Caco-2 (cell line): ENCODE results near the gene FAM9B. TPM values are rescaled to one million over a fixed set of nuclear protein-coding genes. Genes with fewer than 3 reads are reported as not detected.

Experiments used
- Bru-seq: library from RNA; stranded (reverse); fragments of 400-500 nt; gene quantifications from one replicate; lab custom pipeline; 2021; lab: Mats Ljungman, UMichigan
- BruChase-seq, 2 experiments: library from RNA; stranded (reverse); fragments of 400-500 nt; gene quantifications; one replicate each; lab custom pipeline; 2021; lab: Mats Ljungman, UMichigan
- BruUV-seq: library from RNA; stranded (reverse); fragments of 400-500 nt; replicated peaks from 2 replicates; lab custom pipeline; 2021; lab: Mats Ljungman, UMichigan
- CTCF ChIA-PET: fragments of 300-600 bp; sonication (Branson Sonifier 250); formaldehyde crosslinking; loops from one replicate; lab custom pipeline; 2022; ENCODE audit warnings: antibody characterized with exemption; lab: Charles Lee
- POLR2A ChIA-PET: fragments of 300-600 bp; sonication (Branson Sonifier 250); formaldehyde crosslinking; loops from one replicate; lab custom pipeline; 2022; ENCODE audit warnings: antibody characterized with exemption; lab: Charles Lee
- DNase-seq, 2 experiments: peaks; one replicate each; pipeline versions ENCODE4 v3.0.0 to v3.0.0-alpha.2; 2020 to 2022
- H3K27me3 ChIP-seq: replicated peaks from 2 replicates; pipeline ENCODE4 v1.6.0; 2011; ENCODE audit warnings: low read length; ENCODE audit not compliant: control insufficient read depth, insufficient read depth
- H3K36me3 ChIP-seq: 2 replicates; pipeline ENCODE4 v1.5.1; 2011; ENCODE audit warnings: low read length; ENCODE audit not compliant: control insufficient read depth, insufficient read depth
- H3K4me1 ChIP-seq: fragments of 250-450 bp; sonication (Bioruptor Pico); 2 replicates; pipeline ENCODE4 v1.5.1; 2020; ENCODE audit warnings: mild to moderate bottlenecking
- H3K4me3 ChIP-seq: 2 replicates; pipeline ENCODE4 v1.5.1; 2011; ENCODE audit warnings: low read depth, mild to moderate bottlenecking, control low read depth, low read length
- H3K9me3 ChIP-seq: fragments of 250-450 bp; sonication (Bioruptor Pico); 2 replicates; pipeline ENCODE4 v1.5.1; 2020; ENCODE audit warnings: mild to moderate bottlenecking, moderate library complexity
- H3K27ac Mint-ChIP-seq: one replicate; pipeline ENCODE4 v1.8.0; 2022; ENCODE audit warnings: mixed read lengths; ENCODE audit not compliant: unreplicated experiment
- H3K27me3 Mint-ChIP-seq: one replicate; pipeline ENCODE4 v1.8.0; 2022; ENCODE audit warnings: mixed read lengths; ENCODE audit not compliant: insufficient read depth, unreplicated experiment
- H3K36me3 Mint-ChIP-seq: one replicate; pipeline ENCODE4 v1.8.0; 2022; ENCODE audit warnings: mild to moderate bottlenecking, mixed read lengths; ENCODE audit not compliant: insufficient read depth, unreplicated experiment
- H3K4me1 Mint-ChIP-seq: one replicate; pipeline ENCODE4 v1.8.0; 2022; ENCODE audit warnings: low read depth, mixed read lengths; ENCODE audit not compliant: unreplicated experiment
- H3K4me3 Mint-ChIP-seq: one replicate; pipeline ENCODE4 v1.8.0; 2022; ENCODE audit warnings: mild to moderate bottlenecking, moderate library complexity, mixed read lengths; ENCODE audit not compliant: unreplicated experiment
- H3K9me3 Mint-ChIP-seq: one replicate; pipeline ENCODE4 v1.8.0; 2022; ENCODE audit warnings: mixed read lengths; ENCODE audit not compliant: unreplicated experiment
- intact Hi-C: fragments of 100-400 bp; cut with micrococcal nuclease; formaldehyde crosslinking; loops from one replicate; pipeline ENCODE4 v1.10.0; 2022; ENCODE audit not compliant: unreplicated experiment
- long read RNA-seq: library from polyadenylated mRNA; stranded (forward); transcript quantifications from one replicate; pipeline ENCODE4 v2.0.0, GENCODE V29; 2022
- total RNA-seq: library from RNA; stranded (reverse); gene quantifications from 2 replicates; pipeline ENCODE4 v1.2.3, GENCODE V29; 2022
- TF ChIP-seq, protein P1 (sequence below), 2 experiments: fragments of 200-600 bp in 1 of 2; IDR thresholded peaks; 1 replicate in 1 of 2; 2 replicates in 1 of 2; pipeline versions ENCODE4 v1.5.1 to v1.8.0; 2011 to 2022; ENCODE audit warnings: antibody characterized with exemption in 1 of 2, control low read depth in 1 of 2, inconsistent platforms in 1 of 2, low read depth in 1 of 2, low read length in 1 of 2, mild to moderate bottlenecking in 1 of 2, moderate library complexity in 1 of 2; ENCODE audit not compliant: insufficient read depth in 1 of 2, severe bottlenecking in 1 of 2, unreplicated experiment in 1 of 2

Gene FAM9B
- total RNA-seq: not detected in 2 replicates
- Bru-seq, nascent RNA: not detected
- percentile 8 among the genes with signal in this experiment for BruChase-seq, experiment 1, labeled RNA remaining after a 2-hour chase
- percentile 12 among the genes with signal in this experiment for BruChase-seq, experiment 2, labeled RNA remaining after a 6-hour chase
- long read RNA-seq: 0 reads

GRCh38 chrX:9033989-9034388 lies at the start of gene FAM9B:
TSS of gene FAM9B (minus strand) at chrX:9034127. CDS start at chrX:9032986, 1,141 bp downstream.
- no peaks in the 10 kb centered on the region for H3K36me3 ChIP-seq
- TF ChIP-seq, protein P1, sequence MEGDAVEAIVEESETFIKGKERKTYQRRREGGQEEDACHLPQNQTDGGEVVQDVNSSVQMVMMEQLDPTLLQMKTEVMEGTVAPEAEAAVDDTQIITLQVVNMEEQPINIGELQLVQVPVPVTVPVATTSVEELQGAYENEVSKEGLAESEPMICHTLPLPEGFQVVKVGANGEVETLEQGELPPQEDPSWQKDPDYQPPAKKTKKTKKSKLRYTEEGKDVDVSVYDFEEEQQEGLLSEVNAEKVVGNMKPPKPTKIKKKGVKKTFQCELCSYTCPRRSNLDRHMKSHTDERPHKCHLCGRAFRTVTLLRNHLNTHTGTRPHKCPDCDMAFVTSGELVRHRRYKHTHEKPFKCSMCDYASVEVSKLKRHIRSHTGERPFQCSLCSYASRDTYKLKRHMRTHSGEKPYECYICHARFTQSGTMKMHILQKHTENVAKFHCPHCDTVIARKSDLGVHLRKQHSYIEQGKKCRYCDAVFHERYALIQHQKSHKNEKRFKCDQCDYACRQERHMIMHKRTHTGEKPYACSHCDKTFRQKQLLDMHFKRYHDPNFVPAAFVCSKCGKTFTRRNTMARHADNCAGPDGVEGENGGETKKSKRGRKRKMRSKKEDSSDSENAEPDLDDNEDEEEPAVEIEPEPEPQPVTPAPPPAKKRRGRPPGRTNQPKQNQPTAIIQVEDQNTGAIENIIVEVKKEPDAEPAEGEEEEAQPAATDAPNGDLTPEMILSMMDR (IDR thresholded peaks at IDR 0.05; ENCODE audit: insufficient read depth in 1 of 2, low read depth in 1 of 2, low read length in 1 of 2, severe bottlenecking in 1 of 2, unreplicated experiment in 1 of 2): no peak
- Mint-ChIP-seq H3K9me3 (no peaks in the 10 kb centered on the region), H3K4me1 (no peaks in the 10 kb centered on the region), H3K4me3 (no peak within 1 kb of the TSS), H3K27me3 (no peaks in the 10 kb centered on the region), H3K36me3 (no peaks in the 10 kb centered on the region), H3K27ac (no peak within 1 kb of the TSS)
- ChIA-PET CTCF (no interaction called here), POLR2A (no interaction called here)
- no peaks in the 10 kb centered on the region for H3K9me3 ChIP-seq
- no peak for DNase-seq
- H3K4me1 ChIP-seq: no peaks in the 10 kb centered on the region
- BruUV-seq: no TSS peak
- no peak within 1 kb of the TSS for H3K4me3 ChIP-seq
- H3K27me3 ChIP-seq: no peaks in the 10 kb centered on the region
- intact Hi-C loops: no loop called here

GRCh38 chrX:9081271-9081670 lies 47.3 kb upstream of the FAM9B start:
- intact Hi-C loops: no loop called here
- Mint-ChIP-seq H3K36me3 (no peaks in the 10 kb centered on the region), H3K27ac (no peak overlapping the region), H3K4me1 (no peaks in the 10 kb centered on the region), H3K9me3 (no peaks in the 10 kb centered on the region), H3K4me3 (no peak overlapping the region), H3K27me3 (peaks cover 3% of the 10 kb centered on the region)
- Histone ChIP-seq H3K36me3 (no peaks in the 10 kb centered on the region), H3K27me3 (no peaks in the 10 kb centered on the region), H3K4me1 (no peaks in the 10 kb centered on the region), H3K4me3 (no peak overlapping the region), H3K9me3 (no peaks in the 10 kb centered on the region)
- DNase-seq: no peak
- POLR2A ChIA-PET: no interaction called here
- CTCF ChIA-PET: no interaction called here
- no TSS peak for BruUV-seq
- TF ChIP-seq, protein P1 (IDR thresholded peaks at IDR 0.05; ENCODE audit: insufficient read depth in 1 of 2, low read depth in 1 of 2, low read length in 1 of 2, severe bottlenecking in 1 of 2, unreplicated experiment in 1 of 2): no peak

GRCh38 chrX:9074326-9074725 lies 40.4 kb upstream of the FAM9B start:
- POLR2A ChIA-PET: no interaction called here
- H3K4me1 Mint-ChIP-seq: no peaks in the 10 kb centered on the region
- Histone ChIP-seq H3K36me3 (no peaks in the 10 kb centered on the region), H3K4me3 (no peak overlapping the region), H3K4me1 (no peaks in the 10 kb centered on the region), H3K9me3 (no peaks in the 10 kb centered on the region), H3K27me3 (no peaks in the 10 kb centered on the region)
- no peaks in the 10 kb centered on the region for H3K9me3 Mint-ChIP-seq
- H3K4me3 Mint-ChIP-seq: no peak overlapping the region
- DNase-seq: no peak
- H3K27me3 Mint-ChIP-seq: peaks cover 6% of the 10 kb centered on the region
- CTCF ChIA-PET: no interaction called here
- no peak overlapping the region for H3K27ac Mint-ChIP-seq
- TF ChIP-seq, protein P1 (IDR thresholded peaks at IDR 0.05; ENCODE audit: insufficient read depth in 1 of 2, low read depth in 1 of 2, low read length in 1 of 2, severe bottlenecking in 1 of 2, unreplicated experiment in 1 of 2): no peak
- intact Hi-C loops: no loop called here
- H3K36me3 Mint-ChIP-seq: no peaks in the 10 kb centered on the region
- BruUV-seq: no TSS peak
